C4-2B (cell line): ENCODE measurements around the gene MAVS.

Experiments used
- CTCF ChIP-seq: fragments of 450-650 bp; conservative IDR thresholded peaks from 2 replicates; pipeline ENCODE4 v1.5.1; 2017; ENCODE audit warnings: mild to moderate bottlenecking
- ZFX ChIP-seq: fragments of 450-650 bp; IDR thresholded peaks from 2 replicates; pipeline ENCODE4 v1.6.1; 2017

- TF ChIP-seq CTCF (no peak), ZFX (no peak)
Observed at GRCh38 chr20:3902446-3902845, 55.8 kb downstream of the MAVS start.
